NCI-H1930 (cell line): ENCODE results near the gene OCA2.
"Not testable (repeated sequence)": the region's sequence is repeated elsewhere in the genome, so short reads cannot be mapped to it uniquely, and the experiment has no call there.

Source experiments
- DNase-seq, 2 experiments: peaks; one replicate each; lab custom pipeline; 2025; lab: John Stamatoyannopoulos, UW

Gene OCA2

DNA sequence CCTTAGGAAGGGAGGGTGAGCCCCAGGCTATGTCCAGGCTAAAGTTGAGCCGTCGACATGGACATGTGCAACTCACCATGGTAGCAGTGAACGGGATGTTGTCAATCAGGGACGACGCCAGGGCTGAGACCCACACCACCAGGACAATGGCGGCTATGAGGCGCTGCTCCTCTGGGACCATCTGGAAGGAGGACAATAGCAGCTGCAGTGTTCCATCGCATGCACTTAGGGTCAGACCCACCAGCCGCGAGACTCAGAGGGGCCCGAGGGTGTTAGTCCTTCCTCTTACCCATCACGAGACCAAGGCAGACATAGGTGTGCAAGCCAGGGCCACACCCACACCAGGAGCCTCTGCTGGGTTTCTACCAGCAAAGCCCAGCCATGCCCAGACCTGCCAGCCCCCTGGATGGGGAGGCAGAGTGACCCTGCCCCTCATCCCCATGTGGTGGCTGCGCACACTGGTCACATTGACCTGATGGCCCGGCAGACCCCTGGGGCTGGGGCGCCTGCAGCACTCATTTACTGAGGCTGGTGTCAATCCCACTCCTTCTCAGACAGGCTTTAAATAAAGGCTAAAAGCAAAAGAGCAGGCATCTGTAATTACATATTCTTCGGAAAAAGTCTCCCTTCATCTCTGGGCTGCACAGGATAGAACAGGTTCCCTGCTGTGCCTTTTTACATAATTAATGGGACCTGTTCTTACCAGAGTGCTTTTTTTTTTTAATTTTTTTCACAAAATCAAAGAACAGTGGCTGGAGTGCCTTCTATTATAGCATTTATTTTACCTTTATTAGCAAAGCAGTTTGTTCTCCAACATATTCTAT, 227.8 kb downstream of the OCA2 start:
- DNase-seq, result no peak

DNA sequence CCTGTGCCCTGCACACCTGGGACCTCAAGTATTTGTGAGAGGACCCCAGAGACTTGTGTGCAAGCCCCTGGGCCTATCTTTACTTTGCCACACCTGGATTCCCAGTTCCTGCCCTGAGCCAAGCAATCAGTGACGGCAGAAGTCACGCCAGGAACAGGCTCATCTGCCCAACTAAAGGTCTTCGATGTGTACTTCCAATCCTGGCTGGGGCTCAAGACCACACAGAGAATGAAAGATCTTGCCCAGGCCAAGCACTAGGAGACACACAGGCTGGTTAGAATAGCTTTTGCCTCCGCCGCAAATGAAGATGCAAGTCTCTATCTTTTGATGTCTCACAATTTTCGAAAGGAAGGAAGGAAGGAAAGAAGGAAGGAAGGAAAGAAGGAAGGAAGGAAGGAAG, 228.8 kb downstream of the OCA2 start:
- no peak for DNase-seq

DNA sequence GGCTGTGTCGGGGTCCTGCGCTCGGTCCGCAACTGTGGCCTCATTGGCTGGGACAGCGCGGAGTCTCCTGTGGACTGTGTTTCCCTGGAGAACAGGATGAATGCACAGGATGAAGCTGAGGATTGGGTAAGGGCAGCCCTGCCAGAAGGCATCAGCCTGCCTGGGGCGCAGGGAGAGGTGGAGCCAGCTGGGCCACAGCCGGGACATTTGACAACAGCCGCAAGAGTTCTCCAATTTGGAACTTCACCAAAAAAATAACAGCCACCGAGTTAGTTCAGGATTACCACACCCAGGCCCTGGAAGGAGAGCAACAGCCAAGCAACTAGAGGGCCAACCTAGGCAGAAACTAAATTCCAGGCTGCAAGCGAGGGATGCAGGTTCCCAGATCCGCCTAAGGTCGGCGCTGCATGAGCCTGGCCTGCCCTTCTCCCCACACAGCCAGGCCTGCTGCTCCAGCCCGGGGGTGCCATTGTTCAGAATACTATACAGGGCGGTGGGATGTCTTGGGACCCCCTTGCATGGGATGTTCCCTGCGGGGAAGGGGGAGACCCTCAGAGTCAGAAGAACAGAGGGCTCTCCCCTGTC, 229.3 kb downstream of the OCA2 start:
- no peak for DNase-seq

DNA sequence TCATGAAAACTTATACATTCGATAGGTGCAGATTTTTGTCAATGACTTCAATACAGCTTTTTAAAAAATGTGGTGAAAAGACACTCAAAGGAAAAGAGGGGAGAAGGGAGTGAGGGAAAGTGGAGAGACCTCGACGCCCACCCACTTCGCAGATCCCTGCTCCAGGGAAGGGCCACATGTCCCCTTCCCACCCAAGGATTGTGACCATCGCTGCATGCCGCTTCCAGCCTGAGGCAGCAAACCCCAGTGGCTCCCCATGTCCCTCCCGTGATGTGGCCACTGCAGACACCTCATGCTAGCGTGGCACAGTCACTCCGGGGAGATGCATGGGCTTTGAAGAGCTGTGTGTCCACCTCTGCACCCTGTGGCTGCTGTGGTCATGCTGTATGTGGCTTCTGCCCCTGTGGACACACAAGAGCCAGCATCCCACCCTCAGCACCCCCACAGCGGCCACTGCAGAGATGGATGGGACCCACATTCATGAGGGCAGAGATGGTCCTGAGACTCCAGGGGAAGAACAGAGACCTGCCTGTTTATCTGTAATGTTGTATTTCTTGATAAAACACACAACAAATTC, 230.2 kb downstream of the OCA2 start:
- no peak for DNase-seq

DNA sequence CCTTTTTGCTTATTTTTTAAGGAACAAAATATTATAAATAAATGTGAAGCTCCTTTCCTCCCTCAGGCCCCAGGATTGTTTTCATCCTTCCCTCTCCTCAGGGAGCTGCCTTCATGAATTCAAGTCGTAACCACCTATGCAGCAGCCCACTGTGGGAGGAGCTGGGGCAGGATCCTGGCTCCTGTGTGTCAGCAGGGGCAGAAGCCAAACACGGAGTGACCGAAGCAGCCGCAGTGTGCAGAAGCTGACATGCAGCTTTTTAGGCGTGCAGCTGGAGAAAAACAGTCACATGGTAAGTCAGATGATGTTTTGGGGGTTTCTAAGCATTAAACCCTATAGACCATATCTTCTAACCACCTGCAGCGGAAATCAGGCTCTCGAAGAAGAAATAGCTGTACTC, 231.3 kb downstream of the OCA2 start:
- no peak for DNase-seq

DNA sequence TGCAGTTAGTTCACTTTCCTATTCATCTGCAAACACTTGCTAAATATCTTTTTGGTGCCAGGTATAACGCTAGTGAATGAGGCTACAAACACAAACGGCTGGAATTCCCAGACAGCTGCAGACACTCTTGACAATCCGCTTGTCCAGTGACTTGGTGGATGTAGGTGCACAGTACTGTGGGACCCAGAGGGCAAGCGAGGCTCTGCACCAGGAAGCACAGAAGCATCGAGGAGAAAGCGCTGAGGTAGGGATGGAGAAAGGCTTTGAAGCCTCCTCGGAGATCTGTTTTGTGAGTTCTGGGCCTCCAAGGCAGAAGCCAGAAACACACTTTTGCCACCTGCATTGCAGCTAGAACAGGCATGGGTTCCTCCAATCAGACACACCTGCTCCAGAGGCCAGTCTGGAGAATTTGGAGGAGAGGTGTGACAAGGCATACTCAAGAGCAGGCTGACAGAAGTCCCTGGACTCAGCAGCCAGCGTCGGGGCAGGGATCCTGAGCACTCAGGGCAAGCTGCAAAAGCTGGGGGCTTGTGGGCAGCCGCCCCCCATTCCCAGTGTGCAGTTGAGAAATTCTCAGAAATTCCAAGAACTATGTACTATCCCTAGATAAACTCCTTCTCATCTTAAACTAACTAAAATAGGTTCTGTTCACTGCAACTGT, 232.5 kb downstream of the OCA2 start:
- no peak for DNase-seq

DNA sequence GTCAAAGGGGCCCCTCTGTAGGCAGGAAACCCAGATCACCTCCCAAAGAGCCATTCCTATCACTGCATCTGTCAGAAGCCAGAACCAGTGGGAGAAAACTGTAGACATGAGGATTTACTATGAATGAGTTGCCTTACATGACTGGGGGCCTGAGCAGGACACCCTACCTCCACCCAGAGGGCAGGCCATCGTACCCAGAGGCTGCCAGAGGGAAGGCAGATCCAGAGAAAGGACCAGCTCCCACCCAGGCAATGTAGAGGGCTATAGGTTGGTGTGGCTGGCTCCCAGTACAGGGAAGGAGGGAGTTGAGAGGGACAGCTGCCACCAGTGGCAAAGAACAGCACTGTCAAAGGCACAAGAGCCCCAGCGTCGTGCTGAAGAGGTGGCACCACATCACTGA, 233.2 kb downstream of the OCA2 start:
- no peak for DNase-seq

DNA sequence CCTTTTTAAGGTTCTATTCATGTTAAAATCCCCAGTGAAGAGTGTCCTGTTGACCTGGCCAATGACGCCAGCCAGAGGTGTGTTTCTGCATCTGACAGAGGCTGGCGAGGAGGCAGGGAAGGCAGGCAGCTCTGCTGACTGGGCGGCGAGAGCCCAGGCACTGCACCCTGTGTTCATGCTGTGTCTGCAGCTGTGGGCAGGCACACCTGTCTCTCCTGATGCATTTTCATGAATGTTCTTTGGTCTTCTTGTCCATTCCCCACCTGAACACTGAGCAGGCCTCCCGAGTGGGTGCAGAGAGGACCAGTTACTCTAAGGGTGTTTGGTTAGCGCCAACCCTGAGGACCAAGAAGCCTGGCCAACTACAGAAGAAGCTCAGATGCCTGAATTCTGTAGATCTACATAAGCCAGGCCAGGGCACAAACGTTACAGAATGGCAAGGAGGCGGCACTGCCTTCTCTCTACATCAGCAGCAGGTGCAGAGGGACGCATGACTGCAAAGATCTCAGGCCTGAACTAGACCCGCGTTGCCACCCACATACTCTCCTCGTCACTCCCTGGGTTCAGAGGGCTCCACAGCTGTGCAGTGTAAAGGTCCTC, 233.7 kb downstream of the OCA2 start:
- DNase-seq, result no peak

DNA sequence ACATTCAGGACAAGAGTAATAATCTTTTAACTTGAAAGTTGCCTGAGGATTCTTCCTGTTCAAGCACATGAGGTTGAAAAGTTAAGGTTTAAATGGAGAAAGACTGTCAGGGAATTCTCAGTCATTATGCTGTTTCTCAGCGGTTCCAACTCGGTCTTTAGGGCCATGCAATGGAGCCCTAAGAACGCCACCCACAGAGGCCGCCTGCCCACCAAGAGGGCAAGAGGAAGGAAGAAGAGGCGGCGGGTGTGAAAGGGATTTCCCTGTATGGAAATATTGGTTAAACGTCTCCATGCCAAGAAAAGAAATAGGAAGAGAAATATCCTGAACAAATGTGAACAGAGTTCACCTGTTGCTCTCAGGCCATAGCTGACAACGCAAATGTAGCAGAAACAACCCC, 234.4 kb downstream of the OCA2 start:
- DNase-seq, result no peak

DNA sequence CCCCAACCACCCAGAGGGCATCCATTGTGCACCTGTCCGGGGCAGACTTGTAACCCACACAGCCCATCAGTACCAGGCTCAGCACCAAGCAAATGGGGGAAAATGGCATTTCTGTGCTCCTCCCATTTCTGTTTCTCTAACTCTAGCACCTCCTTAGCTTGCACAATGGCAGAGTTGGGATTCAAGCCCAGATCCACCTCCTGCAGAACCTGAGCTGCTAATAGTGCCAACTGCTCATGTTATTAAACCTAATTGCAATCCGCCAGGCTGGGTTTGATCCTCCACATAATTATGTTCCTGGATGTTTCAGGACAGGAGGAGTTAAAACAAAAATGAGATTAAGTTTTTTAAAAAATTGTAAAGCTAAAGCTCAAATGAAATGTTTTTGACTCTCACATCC, 235.0 kb downstream of the OCA2 start:
- DNase-seq, result no peak

DNA sequence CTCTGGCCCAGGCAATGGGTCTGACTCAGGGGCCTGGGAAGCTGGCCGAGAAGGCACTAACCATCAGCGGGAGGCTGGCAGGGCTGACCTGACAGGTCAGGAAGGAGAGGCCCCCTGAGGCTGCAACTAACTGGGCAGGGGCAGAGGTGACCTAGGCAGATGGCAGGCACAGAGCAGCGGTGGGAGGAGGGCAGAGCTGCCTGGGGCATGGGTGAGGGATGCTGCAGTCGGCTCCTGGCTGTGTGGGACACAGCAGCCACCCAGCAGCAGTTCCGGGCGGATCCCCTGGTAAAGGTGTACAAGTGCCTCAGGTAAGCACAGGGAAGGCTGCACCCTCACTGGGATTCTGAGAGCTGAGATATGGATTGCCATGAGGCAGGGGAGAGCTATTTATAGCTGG, 236.1 kb downstream of the OCA2 start:
- DNase-seq, result no peak

DNA sequence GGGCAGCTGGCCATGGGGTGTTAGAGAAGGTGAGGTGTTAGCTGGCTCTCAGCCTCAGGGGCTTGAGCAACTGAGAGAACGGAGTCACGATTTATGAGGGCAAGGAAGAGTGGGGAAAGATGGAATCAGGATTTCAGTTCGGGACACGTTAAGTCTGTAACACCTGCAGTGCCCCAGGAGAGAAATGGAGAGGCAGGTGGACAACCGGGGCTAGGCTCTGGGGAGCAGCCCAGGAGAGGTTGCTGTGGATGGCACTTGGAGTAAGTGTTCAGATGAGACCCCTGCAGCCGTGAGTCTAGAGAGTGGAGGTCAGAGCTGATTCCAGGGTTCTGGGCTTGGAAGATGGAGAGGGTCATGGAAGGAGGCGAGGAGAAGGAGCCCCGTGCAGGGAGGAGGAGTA, 237.9 kb downstream of the OCA2 start:
- DNase-seq, result no peak

DNA sequence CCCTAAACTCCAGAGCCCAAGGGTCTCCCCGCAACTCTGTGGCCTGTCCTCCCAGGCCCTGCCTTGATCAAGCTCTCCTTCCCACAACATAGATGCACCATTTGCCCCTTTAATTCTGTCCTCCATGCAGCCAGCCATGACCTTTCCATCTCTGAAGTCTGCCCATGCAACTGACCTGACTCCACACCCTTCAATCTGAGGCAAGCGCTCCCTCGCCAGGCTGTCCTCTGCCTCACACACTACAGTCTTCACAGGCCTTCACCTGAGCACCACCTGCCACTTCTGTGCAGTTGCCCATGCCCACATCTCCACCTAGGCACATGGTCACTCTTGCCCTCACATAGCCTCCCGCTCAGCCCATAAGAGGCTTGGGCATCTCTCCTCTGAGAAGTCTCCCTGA, 244.0 kb downstream of the OCA2 start:
- no peak for DNase-seq

DNA sequence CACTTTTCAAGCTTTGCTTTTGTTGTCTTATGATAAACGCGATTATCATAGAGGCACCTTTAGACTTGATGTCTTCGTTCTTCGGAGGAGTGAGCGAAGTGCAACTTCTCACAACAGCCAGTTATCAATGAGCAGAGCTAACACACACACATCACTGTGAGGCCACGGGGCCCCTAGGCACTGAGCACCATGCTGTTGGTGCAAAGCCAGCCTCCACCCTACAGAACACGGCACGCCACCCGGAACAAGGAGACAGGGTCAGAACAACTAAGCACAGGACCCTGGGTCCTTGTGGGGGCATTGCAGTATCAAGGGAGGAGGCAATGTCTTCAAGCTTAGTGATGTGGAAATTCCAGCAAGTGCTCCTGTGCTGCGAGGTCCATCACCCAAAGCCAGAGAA, 244.5 kb downstream of the OCA2 start:
- no peak for DNase-seq

DNA sequence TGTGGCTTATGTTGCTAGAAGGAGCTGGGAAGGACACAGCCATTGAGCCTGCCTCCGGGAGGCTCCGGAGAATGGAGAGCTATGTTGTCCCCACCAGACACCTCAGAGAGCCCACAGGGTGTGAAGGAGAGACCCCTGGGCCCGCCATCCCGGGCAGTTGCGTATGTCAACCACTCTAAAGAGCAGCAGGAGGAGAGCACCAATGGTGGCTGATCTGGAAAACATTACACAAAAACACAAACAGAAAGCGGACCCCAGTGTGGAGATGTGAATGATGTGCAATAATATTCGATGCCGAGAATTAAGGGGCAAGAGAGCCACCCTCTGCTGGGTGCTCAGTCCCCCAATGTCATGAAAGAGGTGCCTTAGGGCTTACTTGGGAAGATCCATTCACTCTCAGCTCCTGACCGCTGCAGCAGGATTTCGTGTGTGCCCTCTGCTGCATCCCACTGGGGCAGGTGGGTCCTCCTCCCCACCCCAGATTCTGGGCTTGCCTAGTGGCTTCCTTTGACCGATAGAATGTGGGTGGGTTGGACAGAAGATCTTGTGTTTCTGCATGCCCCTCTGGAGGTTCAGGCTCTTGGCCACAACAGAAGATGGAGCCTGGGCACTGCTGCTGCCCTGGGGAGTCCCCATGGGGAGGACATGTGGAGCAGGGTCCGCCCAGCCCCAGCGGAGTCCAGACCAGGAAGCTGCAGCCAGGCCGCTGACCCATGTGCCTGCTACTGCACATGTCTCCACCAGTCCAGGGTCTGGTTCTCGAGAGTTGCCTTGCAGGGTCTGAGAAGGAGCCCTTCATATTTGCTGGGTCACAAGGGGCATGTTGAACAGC, 245.3 kb downstream of the OCA2 start:
- DNase-seq, result no peak

DNA sequence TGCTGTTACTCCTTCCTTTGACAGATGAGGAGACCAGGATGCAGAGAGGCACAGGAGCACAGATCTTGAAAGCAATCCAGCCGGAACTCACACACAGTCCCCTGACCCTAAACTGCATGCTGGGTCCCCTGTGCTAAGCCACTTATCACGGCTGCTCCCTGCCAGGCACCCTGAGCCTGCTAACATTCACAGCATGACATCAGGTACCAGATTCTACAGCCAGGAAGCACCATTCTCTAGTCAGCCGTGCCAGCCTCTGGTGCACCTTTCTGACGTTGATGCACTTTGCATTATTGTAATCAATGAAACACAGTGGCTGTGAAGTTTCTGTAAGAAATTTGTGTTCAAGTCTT, 247.3 kb downstream of the OCA2 start:
- no peak for DNase-seq

DNA sequence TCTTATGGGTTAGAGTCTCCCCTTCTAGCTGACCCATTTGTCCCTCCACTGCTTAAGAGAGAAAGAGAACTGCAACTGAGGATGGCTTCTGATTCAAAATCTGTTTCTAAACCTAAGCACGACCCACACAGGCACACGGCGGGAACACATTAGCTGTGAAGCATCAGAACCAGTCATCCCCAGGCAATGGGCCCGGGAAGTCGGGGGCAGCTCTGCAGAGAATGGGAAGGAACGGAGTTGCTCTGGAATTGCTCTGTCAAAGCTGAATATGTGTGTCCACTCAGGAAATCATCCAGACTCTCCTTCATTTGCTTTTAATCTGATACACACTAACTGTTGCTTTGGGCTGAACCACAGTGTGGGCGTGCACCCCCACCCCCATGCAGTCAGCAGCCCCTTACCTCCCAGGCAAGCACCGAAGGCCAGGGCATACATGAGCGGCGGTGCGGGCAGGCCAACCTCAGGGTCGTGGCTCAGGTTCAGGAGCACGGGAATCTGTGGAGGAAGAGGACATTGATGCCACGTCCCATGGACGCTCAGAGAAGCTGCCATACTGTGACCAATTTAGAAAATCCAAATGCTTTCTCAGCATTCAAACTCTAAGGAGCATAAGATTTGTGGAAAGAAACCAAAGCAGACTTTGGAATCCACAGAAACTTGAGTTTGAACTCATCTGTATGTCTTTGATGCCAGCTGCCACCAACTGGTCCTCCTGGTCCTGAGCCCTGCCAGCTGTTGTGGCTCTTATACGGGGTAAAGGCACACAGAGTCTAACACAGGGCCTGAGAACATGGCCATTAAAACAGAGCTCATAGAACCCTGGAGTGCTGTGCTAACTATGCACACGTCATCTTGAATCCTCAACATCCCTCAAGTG, 247.9 kb downstream of the OCA2 start:
- no peak for DNase-seq

DNA sequence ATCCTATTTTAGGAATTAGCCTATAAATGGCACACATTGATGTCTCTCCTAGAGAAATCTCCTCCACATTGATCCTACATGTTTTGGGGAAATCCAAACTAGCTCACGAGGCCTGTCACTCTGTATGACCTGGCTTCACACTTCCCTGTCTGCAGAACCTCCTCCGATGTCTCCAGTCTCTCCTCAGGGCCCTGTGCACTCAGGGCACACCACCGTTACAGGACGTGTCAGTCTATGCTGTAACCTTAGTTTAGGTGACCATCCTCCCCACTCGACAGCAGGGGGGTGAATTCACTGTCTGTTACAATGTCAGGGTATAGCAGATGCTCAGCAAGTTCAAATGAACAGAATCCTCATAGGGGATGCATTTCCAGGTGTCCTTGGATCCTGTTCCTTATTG, 249.1 kb downstream of the OCA2 start:
- no peak for DNase-seq

DNA sequence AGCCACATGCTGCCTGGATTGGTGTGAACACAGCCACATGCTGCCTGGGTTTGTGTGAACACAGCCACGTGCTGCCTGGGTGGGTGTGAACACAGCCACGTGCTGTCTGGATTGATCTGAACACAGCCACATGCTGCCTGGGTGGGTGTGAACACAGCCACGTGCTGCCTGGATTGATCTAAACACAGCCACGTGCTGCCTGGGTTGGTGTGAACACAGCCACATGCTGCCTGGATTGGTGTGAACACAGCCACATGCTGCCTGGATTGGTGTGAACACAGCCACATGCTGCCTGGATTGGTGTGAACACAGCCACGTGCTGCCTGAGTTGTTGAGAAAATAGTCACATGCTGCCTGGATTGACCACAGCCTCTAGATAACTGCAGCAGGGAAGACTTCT, 250.2 kb downstream of the OCA2 start:
- DNase-seq, result not testable (repeated sequence)

DNA sequence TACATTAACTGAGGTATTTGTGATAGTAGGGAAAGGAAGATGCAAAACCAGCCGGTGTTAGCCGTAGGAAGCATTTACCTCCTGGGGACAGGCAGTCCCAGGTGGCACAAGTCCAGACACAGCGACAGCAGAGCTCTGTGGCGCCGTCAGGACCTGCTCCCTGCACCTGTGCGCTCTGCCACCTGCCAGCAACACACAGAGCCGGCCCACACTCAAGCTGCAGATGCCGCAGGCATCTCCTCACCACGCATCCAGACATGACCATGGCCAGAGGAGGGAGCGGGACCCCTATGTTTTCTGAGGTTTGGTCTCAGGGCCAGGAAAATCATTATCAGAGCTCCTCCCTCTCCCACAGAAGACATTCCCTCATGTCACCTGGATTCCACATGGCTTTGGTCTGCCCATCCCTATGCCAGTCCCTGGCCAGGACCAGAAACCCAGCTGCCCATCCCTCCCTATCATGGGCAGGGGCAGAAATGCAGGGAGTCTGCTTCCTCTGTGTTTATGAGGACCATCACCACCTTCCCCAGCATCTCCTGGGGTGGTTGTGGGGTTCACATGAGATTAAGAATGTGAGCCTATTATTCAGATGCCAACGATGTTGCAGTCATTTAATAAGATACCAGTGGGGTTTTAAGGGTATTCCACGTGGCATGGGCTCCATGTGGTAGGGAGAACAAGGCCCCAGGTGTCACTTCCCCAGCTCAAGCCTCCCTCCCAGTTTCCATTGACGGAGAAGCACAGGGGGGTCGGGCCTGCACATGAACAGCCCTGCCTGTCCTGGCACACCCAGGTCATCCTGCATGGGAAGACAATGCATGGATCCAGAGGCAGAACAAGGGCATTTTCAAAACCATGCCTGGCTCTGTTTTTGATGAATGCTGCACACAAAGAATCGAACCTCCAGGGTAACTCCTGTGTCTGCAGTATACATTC, 251.1 kb downstream of the OCA2 start:
- no peak for DNase-seq
